IPS-18a (cell line): ENCODE results near the gene ZNRF1.

Experiments
- H3K27ac ChIP-seq: one replicate; pipeline ENCODE4 v1.5.1; 2013; ENCODE audit warnings: low read length
- H3K27me3 ChIP-seq: one replicate; pipeline ENCODE4 v1.6.1; 2013; ENCODE audit warnings: mild to moderate bottlenecking, low read length; ENCODE audit not compliant: control insufficient read depth, insufficient read depth
- H3K36me3 ChIP-seq: one replicate; pipeline ENCODE4 v1.6.1; 2013; ENCODE audit warnings: low read depth, low read length; ENCODE audit not compliant: control insufficient read depth
- H3K4me1 ChIP-seq: one replicate; pipeline ENCODE4 v1.6.1; 2013; ENCODE audit warnings: low read depth, low read length; ENCODE audit not compliant: control insufficient read depth
- H3K4me3 ChIP-seq: one replicate; pipeline ENCODE4 v1.5.1; 2013; ENCODE audit warnings: low read length
- H3K9ac ChIP-seq: one replicate; pipeline ENCODE4 v1.6.1; 2013; ENCODE audit warnings: mild to moderate bottlenecking, low read length, moderate library complexity
- H3K9me3 ChIP-seq: one replicate; pipeline ENCODE4 v1.6.1; 2013; ENCODE audit warnings: low read depth, low read length; ENCODE audit not compliant: control insufficient read depth

Gene ZNRF1

DNA sequence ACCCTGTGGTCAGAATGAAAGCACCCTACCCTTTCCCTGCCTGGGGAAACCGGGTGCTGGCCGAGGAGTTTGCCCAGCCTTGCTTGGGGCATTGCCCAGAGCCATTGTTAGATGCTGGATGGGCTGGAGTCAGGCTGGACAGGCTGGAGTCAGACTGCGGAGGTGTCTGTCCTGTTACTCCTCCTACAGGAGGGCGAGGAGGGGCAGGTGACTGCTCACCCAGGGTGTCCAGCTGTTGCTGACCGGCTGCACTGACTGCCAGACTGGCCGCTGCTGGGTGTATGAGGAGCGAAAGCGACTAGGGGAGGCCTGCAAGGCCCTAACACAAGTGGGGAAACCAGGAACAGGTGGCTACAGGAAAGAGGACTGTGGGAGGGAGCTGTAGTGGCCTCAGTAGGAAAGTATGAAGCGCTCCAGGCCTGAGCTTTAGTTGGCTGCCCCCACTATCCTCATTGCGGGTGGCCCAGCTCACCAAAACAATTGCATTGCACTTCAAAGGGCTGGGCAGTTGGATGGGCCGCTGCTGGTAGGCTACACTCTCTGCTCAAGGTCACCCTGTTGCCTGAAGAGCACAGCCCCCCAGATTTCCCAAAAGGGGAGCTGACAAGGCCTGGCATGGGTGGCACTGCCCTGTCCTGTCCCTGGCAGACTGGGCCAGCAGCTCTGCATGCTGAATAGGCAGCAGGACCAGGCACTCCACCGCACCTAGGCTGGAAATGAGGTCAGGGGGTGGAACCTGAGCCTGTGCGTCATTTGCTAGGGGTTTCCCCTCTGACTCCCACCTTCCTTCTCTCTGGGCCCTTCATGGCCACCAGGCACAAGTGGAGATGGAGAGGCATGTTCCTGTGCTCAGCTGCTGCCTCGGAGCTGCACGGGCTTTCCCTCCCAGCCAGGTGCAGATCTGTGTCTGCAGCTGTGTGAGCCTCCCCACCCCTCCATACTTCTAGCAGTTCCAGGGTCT, 99.4 kb downstream of the ZNRF1 start:
- H3K27ac ChIP-seq: no peak overlapping the region
- H3K4me1 ChIP-seq: peaks cover 43% of the 10 kb centered on the region
- H3K27me3 ChIP-seq: no peaks in the 10 kb centered on the region
- no peaks in the 10 kb centered on the region for H3K9me3 ChIP-seq
- no peak overlapping the region for H3K9ac ChIP-seq
- H3K4me3 ChIP-seq: no peak overlapping the region
- H3K36me3 ChIP-seq: no peaks in the 10 kb centered on the region

DNA sequence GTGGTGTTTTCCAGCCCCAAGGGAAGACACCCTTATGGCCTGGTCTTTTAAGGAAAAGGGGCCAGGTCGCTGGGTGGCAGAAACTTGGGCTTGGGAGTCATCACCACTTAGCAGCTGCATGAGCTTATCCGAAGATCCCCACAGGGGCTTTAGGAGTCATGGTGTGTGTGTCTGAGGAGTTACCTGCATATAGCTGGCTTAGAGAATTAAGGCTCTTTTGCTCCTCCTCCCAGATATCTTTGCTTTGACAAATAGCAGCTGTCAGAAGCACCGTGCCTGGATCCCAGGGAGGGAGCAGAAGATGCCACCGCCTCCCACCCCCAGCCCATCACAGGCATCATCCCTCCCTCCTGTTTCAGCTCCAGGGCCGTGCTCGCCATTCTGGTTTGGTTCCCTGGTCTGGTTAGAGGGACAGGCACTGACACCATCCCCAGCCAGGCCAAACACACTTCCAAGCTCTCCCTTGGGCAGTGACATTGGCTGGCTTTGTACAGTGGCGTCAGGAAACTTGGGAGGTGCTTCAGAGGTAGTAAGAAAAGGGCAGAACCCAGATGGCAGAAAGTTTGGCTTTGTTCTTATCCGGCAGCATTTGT, 100.3 kb downstream of the ZNRF1 start:
- Histone ChIP-seq H3K4me3 (no peak overlapping the region), H3K27ac (no peak overlapping the region), H3K9me3 (no peaks in the 10 kb centered on the region), H3K4me1 (peaks cover 43% of the 10 kb centered on the region), H3K27me3 (no peaks in the 10 kb centered on the region), H3K36me3 (no peaks in the 10 kb centered on the region), H3K9ac (no peak overlapping the region)

- H3K9me3 ChIP-seq: no peaks in the 10 kb centered on the region
- H3K9ac ChIP-seq: no peak overlapping the region
- no peak overlapping the region for H3K4me3 ChIP-seq
- H3K27me3 ChIP-seq: no peaks in the 10 kb centered on the region
- H3K36me3 ChIP-seq: no peaks in the 10 kb centered on the region
- no peak overlapping the region for H3K27ac ChIP-seq
- H3K4me1 ChIP-seq: peaks cover 43% of the 10 kb centered on the region
These were observed 101.1 kb downstream of the ZNRF1 start for GRCh38 chr16:75099738-75100602.

GRCh38 chr16:75100603-75100990, 101.8 kb downstream of the ZNRF1 start:
- no peak overlapping the region for H3K4me3 ChIP-seq
- no peaks in the 10 kb centered on the region for H3K27me3 ChIP-seq
- H3K36me3 ChIP-seq: no peaks in the 10 kb centered on the region

GRCh38 chr16:75101635-75102034, 102.8 kb downstream of the ZNRF1 start:
- H3K9me3 ChIP-seq: no peaks in the 10 kb centered on the region
- H3K4me1 ChIP-seq: peaks cover 35% of the 10 kb centered on the region
- H3K36me3 ChIP-seq: no peaks in the 10 kb centered on the region
- H3K4me3 ChIP-seq: no peak overlapping the region
- no peak overlapping the region for H3K9ac ChIP-seq
- no peak overlapping the region for H3K27ac ChIP-seq
- H3K27me3 ChIP-seq: no peaks in the 10 kb centered on the region

More at GRCh38 chr16:75100603-75100990, 101.8 kb downstream of the ZNRF1 start:
- no peak overlapping the region for H3K27ac ChIP-seq
- no peak overlapping the region for H3K9ac ChIP-seq
- no peaks in the 10 kb centered on the region for H3K9me3 ChIP-seq
- H3K4me1 ChIP-seq: peaks cover 43% of the 10 kb centered on the region

DNA sequence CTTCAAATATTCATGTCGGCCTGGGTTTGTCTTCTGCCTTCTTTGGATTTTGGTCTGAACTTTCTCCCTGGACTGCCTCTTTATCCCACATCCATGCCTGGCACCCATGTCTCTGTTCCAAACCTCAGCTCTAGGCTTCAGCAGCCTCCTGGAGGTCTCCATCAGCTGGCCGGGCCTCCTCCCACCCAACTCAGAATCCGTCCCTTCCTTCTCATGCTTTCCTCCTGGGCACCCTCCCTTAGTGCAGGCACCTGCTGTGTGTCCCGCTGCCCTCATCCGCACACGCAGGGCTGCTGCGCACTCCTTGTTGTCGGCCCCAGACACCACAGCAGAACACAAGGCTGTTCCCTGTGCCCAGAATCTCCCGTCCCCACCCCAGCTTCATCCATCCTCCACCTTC, 103.8 kb downstream of the ZNRF1 start:
- H3K4me3 ChIP-seq: no peak overlapping the region
- H3K9ac ChIP-seq: no peak overlapping the region
- H3K27ac ChIP-seq: no peak overlapping the region
- no peaks in the 10 kb centered on the region for H3K36me3 ChIP-seq
- H3K9me3 ChIP-seq: no peaks in the 10 kb centered on the region
- no peaks in the 10 kb centered on the region for H3K27me3 ChIP-seq
- peaks cover 28% of the 10 kb centered on the region for H3K4me1 ChIP-seq

- Histone ChIP-seq H3K27ac (no peak overlapping the region), H3K4me1 (peaks cover 15% of the 10 kb centered on the region), H3K27me3 (no peaks in the 10 kb centered on the region), H3K9ac (no peak overlapping the region), H3K36me3 (no peaks in the 10 kb centered on the region), H3K4me3 (no peak overlapping the region), H3K9me3 (no peaks in the 10 kb centered on the region)
These were observed 105.2 kb downstream of the ZNRF1 start for GRCh38 chr16:75103994-75104393.

DNA sequence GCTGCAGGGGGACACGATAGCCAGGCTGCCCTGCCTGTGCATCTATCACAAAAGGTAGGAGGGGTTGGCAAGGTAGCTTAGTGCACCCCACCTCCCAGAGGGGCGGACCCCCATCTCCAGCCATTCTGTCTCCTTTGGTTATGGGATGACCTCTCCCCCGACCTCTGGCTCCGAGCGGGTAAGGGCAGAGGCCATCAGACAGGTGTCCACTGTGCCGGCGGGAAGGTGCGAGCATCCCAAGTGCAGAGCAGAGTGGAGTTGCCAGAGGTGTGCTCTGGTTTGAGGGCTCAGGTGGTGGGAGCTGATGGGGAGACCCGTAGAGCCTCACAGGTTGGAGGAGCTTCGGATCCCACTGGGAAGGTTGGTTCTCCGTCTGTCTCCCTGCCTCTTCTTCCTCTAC, 106.0 kb downstream of the ZNRF1 start:
- H3K9me3 ChIP-seq: no peaks in the 10 kb centered on the region
- no peak overlapping the region for H3K27ac ChIP-seq
- no peak overlapping the region for H3K9ac ChIP-seq
- no peaks in the 10 kb centered on the region for H3K36me3 ChIP-seq
- peaks cover 14% of the 10 kb centered on the region for H3K4me1 ChIP-seq
- H3K27me3 ChIP-seq: no peaks in the 10 kb centered on the region
- H3K4me3 ChIP-seq: no peak overlapping the region

DNA sequence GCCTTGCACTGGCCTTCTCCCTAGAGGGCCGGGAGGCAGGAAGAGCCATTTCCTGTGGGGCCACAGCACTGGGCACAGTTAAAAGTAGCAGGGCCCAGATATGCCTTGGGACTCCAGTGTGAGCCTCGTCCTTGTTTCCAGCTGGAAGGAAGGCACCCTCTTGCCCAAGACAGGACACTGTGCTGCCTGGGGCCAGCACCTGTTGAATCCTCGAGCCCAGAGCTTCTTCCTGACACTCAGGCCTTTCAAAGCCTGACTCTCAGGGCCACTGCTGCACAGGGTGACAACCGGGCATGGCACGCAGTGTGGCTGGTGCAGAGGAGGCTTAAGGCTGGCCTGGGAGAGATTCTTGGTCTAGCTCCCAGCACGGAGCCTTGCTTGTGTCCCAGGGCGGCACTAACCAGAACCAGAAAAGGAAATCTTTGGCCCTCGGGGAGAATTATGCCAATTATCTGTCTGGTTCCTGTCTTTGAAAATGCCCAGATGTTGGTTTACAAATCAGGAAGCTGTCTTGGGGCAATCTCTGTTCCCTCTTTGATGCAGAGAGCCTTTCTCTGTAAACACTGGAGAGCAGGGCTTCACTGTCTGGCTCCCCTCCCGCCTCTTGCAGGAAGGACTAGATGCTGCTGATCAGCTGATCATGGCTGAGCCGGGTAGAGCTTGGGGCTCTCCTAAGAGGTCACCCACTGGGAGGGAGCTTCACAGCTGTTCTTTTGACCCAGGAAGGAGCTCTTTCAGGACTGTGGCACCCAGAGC, 106.7 kb downstream of the ZNRF1 start:
- no peak overlapping the region for H3K27ac ChIP-seq
- no peaks in the 10 kb centered on the region for H3K36me3 ChIP-seq
- no peaks in the 10 kb centered on the region for H3K27me3 ChIP-seq
- no peak overlapping the region for H3K9ac ChIP-seq
- peaks cover 14% of the 10 kb centered on the region for H3K4me1 ChIP-seq
- H3K9me3 ChIP-seq: no peaks in the 10 kb centered on the region
- no peak overlapping the region for H3K4me3 ChIP-seq

DNA sequence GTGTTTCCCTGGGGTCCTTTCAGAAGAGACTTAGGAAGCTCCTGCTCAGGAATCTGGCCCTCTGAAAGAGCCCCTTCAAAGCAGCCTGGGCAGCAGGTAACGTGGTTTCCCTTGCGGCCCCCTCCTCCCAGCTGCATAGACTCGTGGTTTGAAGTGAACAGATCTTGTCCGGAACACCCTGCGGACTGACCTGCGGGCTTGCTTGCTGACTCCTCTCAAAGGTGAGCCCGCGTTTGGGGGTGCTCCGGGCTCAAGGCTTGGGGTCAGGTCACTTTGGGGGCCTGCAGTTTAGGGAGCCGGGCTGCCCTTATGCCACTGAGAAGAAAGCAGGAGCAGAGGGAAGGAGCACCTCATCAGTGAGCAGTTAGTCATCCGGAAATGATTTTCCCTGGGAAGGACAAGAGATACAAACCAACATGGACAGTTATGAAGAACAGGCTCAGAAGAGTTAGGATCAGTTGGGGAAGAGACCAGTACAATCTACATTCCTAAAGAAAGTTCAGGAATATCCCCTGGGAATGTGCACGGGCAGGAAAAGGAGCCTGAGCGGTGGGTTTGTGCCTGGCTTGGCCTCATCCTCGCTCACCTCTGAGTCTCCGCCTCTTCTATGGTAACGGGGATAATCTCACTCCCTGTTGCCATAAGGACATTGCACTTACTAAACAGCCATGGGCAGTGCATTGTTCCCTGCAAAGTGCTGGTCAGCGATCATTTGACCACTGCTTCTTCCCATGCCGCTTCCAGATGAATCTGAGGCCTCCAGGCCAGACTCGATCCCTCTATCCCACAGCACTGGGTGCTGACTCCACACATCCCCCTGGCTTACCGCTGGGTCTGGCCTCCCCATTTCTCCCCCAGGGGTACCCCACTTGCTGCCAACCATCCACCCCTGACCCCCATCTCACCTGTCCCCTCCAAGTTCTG, 107.8 kb downstream of the ZNRF1 start:
- no peaks in the 10 kb centered on the region for H3K9me3 ChIP-seq
- peaks cover 20% of the 10 kb centered on the region for H3K4me1 ChIP-seq
- no peaks in the 10 kb centered on the region for H3K27me3 ChIP-seq
- H3K27ac ChIP-seq: no peak overlapping the region
- no peak overlapping the region for H3K4me3 ChIP-seq
- H3K9ac ChIP-seq: no peak overlapping the region
- H3K36me3 ChIP-seq: no peaks in the 10 kb centered on the region
